ENCODE measurements around the gene CAMK1D.

GRCh38 chr10:12419262-12419847, 70.0 kb downstream of the CAMK1D start:
- TF ChIP-seq JUND (IDR thresholded peaks at IDR 0.05; ENCODE audit: low read depth, low read length) (no peak), CTCF (IDR thresholded peaks at IDR 0.05 in 2 of 3, conservative IDR thresholded peaks at IDR 0.05 in 1 of 3; ENCODE audit: control insufficient read depth in 2 of 3, extremely low read depth in 1 of 3, insufficient read depth in 1 of 3, low read depth in 3 of 3, low read length in 3 of 3) (no peak), ZBTB33 (IDR thresholded peaks at IDR 0.05) (no peak), YY1 (IDR thresholded peaks at IDR 0.05; ENCODE audit: low read depth, low read length) (no peak), ETV6 (conservative IDR thresholded peaks at IDR 0.05 in 1 of 2, IDR thresholded peaks at IDR 0.05 in 1 of 2; ENCODE audit: borderline replicate concordance in 1 of 2, low read depth in 1 of 2) (no peak), MXI1 (IDR thresholded peaks at IDR 0.05; ENCODE audit: low read depth, low read length) (no peak)

Data from GM12878 (cell line).